ENCODE data around the gene EFTUD2. TPM values are rescaled to one million over a fixed set of nuclear protein-coding genes. Genes with fewer than 3 reads are reported as not detected.

Gene EFTUD2
- total and polyA plus RNA-seq, 2 of the 13 experiments (the other 11 are each of a cell fraction or from before 2014, with no cell fraction given), result 111 to 137 TPM

DNA sequence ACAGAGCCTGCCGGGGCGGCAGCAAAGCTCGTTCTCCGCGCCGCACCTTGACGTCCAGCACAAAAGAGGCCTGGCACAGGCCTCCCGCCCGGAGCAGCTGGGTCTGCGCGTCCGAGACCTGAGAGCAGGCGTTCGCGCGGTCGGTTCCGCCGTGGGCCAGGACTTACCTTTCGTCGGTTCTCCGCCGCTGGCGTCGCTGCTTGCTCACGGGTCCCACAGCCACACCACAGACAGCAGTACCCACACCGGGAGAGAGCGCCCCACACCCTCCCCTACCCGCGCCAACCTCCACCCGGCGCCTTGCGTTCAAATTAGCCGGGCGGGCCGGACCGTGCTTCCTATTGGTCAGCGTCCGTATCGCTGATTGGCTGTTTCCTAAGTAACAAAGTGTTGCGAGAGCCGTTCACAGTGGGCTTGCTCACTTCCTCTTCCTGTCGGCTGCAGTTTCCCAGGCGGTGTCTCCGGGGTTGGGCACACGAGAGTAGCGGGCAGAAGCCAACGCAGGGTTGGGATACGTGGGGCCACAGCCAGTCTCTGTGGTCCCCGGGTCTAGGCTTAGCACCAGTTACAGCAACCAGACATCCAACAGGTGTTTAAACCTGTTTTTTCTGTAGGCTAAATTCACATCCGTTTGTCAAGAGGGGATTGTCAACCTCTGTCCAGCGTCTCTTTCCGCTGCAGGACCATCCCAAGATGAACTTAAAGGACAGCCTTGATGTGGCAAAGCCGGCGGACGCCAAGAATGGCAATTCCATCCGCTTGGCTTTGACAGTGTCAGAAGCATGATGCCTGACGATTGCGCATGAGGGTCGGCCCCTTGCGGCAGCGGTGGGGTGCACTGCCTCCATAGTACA is 48.4 kb upstream of the EFTUD2 start, which contains the start of gene KIF18B (continued):
- TF ChIP-seq, protein P1, sequence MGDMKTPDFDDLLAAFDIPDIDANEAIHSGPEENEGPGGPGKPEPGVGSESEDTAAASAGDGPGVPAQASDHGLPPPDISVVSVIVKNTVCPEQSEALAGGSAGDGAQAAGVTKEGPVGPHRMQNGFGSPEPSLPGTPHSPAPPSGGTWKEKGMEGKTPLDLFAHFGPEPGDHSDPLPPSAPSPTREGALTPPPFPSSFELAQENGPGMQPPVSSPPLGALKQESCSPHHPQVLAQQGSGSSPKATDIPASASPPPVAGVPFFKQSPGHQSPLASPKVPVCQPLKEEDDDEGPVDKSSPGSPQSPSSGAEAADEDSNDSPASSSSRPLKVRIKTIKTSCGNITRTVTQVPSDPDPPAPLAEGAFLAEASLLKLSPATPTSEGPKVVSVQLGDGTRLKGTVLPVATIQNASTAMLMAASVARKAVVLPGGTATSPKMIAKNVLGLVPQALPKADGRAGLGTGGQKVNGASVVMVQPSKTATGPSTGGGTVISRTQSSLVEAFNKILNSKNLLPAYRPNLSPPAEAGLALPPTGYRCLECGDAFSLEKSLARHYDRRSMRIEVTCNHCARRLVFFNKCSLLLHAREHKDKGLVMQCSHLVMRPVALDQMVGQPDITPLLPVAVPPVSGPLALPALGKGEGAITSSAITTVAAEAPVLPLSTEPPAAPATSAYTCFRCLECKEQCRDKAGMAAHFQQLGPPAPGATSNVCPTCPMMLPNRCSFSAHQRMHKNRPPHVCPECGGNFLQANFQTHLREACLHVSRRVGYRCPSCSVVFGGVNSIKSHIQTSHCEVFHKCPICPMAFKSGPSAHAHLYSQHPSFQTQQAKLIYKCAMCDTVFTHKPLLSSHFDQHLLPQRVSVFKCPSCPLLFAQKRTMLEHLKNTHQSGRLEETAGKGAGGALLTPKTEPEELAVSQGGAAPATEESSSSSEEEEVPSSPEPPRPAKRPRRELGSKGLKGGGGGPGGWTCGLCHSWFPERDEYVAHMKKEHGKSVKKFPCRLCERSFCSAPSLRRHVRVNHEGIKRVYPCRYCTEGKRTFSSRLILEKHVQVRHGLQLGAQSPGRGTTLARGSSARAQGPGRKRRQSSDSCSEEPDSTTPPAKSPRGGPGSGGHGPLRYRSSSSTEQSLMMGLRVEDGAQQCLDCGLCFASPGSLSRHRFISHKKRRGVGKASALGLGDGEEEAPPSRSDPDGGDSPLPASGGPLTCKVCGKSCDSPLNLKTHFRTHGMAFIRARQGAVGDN (CRISPR knock-in tag; IDR thresholded peaks at IDR 0.05), result peak; percentile 92
- TF ChIP-seq SOX6 (IDR thresholded peaks at IDR 0.05) (no peak), SOX6 (CRISPR knock-in tag; IDR thresholded peaks at IDR 0.05) (no peak; the same call in 1 of the 2 replicates), TCF7L2 (IDR thresholded peaks at IDR 0.05; ENCODE audit: low read depth, low read length) (no peak), DR1 (CRISPR knock-in tag; IDR thresholded peaks at IDR 0.05) (peak; percentile 88), YEATS4 (CRISPR knock-in tag; IDR thresholded peaks at IDR 0.05; ENCODE audit: borderline replicate concordance) (peak; percentile 98), BRCA1 (CRISPR knock-in tag; IDR thresholded peaks at IDR 0.05) (0 out of 2 replicates have a peak, but pooled peaks have one; percentile 33), KLF9 (CRISPR knock-in tag; IDR thresholded peaks at IDR 0.05; ENCODE audit: low read depth) (no peak), HES4 (CRISPR knock-in tag; IDR thresholded peaks at IDR 0.05; ENCODE audit: borderline replicate concordance) (0 out of 2 replicates have a peak, but pooled peaks have one; percentile 53), HNRNPH1 (optimal IDR thresholded peaks at IDR 0.05; ENCODE audit: low read depth, low read length) (peak; percentile 73), GATAD2A (CRISPR knock-in tag; IDR thresholded peaks at IDR 0.05) (no peak; the same call in 1 of the 2 replicates), MIER2 (CRISPR knock-in tag; IDR thresholded peaks at IDR 0.05) (peak; percentile 9), GLI4 (CRISPR knock-in tag; IDR thresholded peaks at IDR 0.05; ENCODE audit: borderline replicate concordance) (peak; percentile 70; the same call in 1 of the 2 replicates), MBD4 (IDR thresholded peaks at IDR 0.05; ENCODE audit: borderline replicate concordance, low read length) (no peak)
- TF ChIP-seq, protein P2, sequence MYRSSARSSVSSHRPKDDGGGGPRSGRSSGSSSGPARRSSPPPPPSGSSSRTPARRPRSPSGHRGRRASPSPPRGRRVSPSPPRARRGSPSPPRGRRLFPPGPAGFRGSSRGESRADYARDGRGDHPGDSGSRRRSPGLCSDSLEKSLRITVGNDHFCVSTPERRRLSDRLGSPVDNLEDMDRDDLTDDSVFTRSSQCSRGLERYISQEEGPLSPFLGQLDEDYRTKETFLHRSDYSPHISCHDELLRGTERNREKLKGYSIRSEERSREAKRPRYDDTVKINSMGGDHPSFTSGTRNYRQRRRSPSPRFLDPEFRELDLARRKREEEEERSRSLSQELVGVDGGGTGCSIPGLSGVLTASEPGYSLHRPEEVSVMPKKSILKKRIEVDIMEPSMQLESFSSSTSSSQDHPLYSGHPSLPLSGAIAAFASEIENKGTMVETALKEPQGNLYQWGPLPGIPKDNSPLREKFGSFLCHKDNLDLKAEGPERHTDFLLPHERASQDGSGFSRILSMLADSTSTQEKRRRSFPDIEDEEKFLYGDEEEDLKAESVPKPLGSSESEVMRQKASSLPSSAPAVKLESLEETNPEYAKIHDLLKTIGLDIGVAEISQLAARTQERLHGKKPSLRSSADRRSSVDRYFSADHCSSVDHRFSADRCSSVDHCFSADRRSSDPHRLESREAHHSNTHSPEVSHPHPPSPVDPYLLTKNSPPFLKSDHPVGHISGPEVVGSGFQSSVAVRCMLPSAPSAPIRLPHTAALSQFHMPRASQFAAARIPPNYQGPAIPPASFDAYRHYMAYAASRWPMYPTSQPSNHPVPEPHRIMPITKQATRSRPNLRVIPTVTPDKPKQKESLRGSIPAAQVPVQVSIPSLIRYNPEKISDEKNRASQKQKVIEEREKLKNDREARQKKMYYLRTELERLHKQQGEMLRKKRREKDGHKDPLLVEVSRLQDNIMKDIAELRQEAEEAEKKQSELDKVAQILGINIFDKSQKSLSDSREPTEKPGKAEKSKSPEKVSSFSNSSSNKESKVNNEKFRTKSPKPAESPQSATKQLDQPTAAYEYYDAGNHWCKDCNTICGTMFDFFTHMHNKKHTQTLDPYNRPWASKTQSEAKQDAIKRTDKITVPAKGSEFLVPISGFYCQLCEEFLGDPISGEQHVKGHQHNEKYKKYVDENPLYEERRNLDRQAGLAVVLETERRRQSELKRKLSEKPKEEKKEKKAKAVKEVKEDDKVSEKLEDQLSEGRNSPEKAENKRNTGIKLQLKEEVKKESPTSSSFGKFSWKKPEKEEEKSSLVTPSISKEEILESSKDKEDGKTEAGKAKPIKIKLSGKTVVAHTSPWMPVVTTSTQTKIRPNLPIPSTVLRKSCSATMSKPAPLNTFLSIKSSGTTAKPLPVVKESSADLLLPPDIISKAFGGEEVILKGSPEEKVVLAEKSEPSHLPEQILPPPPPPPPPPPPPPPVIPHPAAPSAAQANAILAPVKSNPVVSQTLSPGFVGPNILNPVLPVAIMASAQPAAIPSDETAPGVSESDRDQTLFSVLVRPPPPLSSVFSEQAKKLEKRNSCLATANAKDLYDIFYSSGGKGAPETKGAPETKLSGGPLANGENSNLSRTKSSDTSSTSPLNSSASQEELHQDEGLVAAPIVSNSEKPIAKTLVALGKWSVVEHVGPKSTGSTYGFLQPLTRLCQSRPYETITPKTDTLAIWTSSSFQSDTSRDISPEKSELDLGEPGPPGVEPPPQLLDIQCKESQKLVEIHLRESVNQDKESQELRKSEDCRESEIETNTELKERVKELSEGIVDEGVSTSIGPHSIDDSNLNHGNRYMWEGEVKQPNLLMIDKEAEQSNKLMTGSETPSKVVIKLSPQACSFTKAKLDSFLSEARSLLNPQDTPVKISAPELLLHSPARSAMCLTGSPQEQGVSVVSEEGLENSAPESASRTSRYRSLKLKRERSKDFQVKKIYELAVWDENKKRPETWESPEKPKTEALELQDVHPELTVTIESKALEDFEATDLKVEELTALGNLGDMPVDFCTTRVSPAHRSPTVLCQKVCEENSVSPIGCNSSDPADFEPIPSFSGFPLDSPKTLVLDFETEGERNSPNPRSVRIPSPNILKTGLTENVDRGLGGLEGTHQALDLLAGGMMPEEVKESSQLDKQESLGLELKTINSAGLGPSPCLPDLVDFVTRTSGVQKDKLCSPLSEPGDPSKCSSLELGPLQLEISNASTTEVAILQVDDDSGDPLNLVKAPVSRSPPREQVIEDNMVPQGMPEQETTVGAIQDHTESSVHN (CRISPR knock-in tag; IDR thresholded peaks at IDR 0.05), result no peak
- TF ChIP-seq, protein P3, sequence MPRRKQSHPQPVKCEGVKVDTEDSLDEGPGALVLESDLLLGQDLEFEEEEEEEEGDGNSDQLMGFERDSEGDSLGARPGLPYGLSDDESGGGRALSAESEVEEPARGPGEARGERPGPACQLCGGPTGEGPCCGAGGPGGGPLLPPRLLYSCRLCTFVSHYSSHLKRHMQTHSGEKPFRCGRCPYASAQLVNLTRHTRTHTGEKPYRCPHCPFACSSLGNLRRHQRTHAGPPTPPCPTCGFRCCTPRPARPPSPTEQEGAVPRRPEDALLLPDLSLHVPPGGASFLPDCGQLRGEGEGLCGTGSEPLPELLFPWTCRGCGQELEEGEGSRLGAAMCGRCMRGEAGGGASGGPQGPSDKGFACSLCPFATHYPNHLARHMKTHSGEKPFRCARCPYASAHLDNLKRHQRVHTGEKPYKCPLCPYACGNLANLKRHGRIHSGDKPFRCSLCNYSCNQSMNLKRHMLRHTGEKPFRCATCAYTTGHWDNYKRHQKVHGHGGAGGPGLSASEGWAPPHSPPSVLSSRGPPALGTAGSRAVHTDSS (CRISPR knock-in tag; conservative IDR thresholded peaks at IDR 0.05), result no peak
